Kidney epithelial cell (primary cell): ENCODE data around the gene HPS4. TPM values are rescaled to one million over a fixed set of nuclear protein-coding genes. Genes with fewer than 3 reads are reported as not detected.

Experiments
- DNase-seq: peaks from one replicate; pipeline ENCODE4 v3.0.0-alpha.2; 2010; ENCODE audit warnings: low read depth
- H3K27me3 ChIP-seq: 2 replicates; pipeline ENCODE4 v1.6.0; 2011; ENCODE audit warnings: low read length; ENCODE audit not compliant: control insufficient read depth, insufficient read depth
- H3K36me3 ChIP-seq: 2 replicates; pipeline ENCODE4 v1.5.1; 2011; ENCODE audit warnings: low read length; ENCODE audit not compliant: control insufficient read depth, insufficient read depth
- H3K4me3 ChIP-seq: 2 replicates; pipeline ENCODE4 v1.5.1; 2011; ENCODE audit warnings: low read depth, mild to moderate bottlenecking, control low read depth, low read length
- CTCF ChIP-seq: IDR thresholded peaks from 2 replicates; pipeline ENCODE4 v1.5.1; 2011; ENCODE audit warnings: mild to moderate bottlenecking, moderate library complexity, low read length, control low read depth, inconsistent platforms; ENCODE audit not compliant: insufficient read depth, poor library complexity, severe bottlenecking
- total RNA-seq: library from RNA; depleted of rRNA; stranded (reverse); fragments of >200 nt; gene quantifications from 2 replicates; pipeline ENCODE4 v1.2.3, GENCODE V29; 2015

Gene HPS4
- total RNA-seq, 1 donor from 2014 or later = 43.9 TPM

GRCh38 chr22:26515931-26516330, 32.3 kb upstream of the HPS4 start:
- H3K36me3 ChIP-seq = no peaks in the 10 kb centered on the region
- TF ChIP-seq CTCF = no peak

GRCh38 chr22:26514419-26515161, 31.0 kb upstream of the HPS4 start:
- Histone ChIP-seq H3K36me3 (no peaks in the 10 kb centered on the region), H3K27me3 (no peaks in the 10 kb centered on the region), H3K4me3 (no peak overlapping the region)
- no peak for DNase-seq
- TF ChIP-seq CTCF = no peak

More at GRCh38 chr22:26515931-26516330, 32.3 kb upstream of the HPS4 start:
- DNase-seq = no peak
- H3K4me3 ChIP-seq = no peak overlapping the region
- no peaks in the 10 kb centered on the region for H3K27me3 ChIP-seq

- no peaks in the 10 kb centered on the region for H3K27me3 ChIP-seq
- no peak for TF ChIP-seq CTCF
- no peak for DNase-seq
- no peak overlapping the region for H3K4me3 ChIP-seq
- H3K36me3 ChIP-seq = no peaks in the 10 kb centered on the region
Observed at GRCh38 chr22:26513838-26514237, 30.3 kb upstream of the HPS4 start.

- peak within 1 kb of the TSS; percentile 94 for H3K4me3 ChIP-seq
- H3K27me3 ChIP-seq = no peaks in the 10 kb centered on the region
- peak; percentile 7 for TF ChIP-seq CTCF
- no peaks in the 10 kb centered on the region for H3K36me3 ChIP-seq
- peak; percentile 70 for DNase-seq
Observed at GRCh38 chr22:26512149-26512793, 28.7 kb upstream of the HPS4 start, which contains the start of gene TFIP11. TFIP11 (minus strand) TSS chr22:26512473; CDS start chr22:26510272, 2,201 bp downstream.

- Histone ChIP-seq H3K27me3 (no peaks in the 10 kb centered on the region), H3K36me3 (peaks cover 2% of the 10 kb centered on the region), H3K4me3 (no peak overlapping the region)
- TF ChIP-seq CTCF = no peak
- no peak for DNase-seq
Observed at GRCh38 chr22:26508148-26508547, 24.6 kb upstream of the HPS4 start.
